GM13977 (cell line): ENCODE measurements around the gene PDZRN4.

ENCODE experiments used
- DNase-seq: peaks from one replicate; pipeline ENCODE4 v3.0.0; 2012; ENCODE audit warnings: low spot score
- CTCF ChIP-seq: IDR thresholded peaks from 2 replicates; pipeline ENCODE4 v1.5.1; 2012; ENCODE audit warnings: mild to moderate bottlenecking, control low read depth; ENCODE audit not compliant: insufficient read depth; ENCODE audit errors: extremely low read depth, missing control alignments
- in situ Hi-C: fragments of 300-500 bp; cut with MboI; formaldehyde crosslinking; loops from one replicate; pipeline ENCODE4 v1.12.0; 2022; ENCODE audit warnings: low sequenced_read_pairs, low pct_unique_long_range_greater_than_20kb, mixed read lengths, inconsistent platforms; ENCODE audit not compliant: unreplicated experiment

Gene PDZRN4

DNA sequence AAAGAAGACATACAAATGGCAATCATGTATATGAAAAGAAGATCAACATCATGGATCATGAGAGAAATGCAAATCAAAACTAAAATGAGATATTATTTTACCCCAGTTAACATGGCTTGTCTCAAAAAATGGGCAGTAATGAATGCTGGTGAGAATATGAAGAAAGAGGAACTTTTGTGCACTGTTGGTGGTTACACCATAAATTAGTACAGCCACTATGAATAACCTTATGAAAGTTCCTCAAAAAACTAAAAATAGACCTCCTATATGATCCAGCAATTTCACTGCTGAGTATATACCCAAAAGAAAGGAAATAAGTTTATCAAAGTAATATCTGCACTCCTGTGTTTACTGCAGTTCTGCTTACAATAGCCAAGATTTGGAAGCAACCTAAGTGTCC lies 151.7 kb downstream of the PDZRN4 start:
- DNase-seq: no peak
- in situ Hi-C loops: no loop called here
- no peak for TF ChIP-seq CTCF

GRCh38 chr12:41344776-41345470 lies 156.8 kb downstream of the PDZRN4 start:
- no peak for DNase-seq
- in situ Hi-C loops: no loop called here
- TF ChIP-seq CTCF: no peak

- DNase-seq: no peak
- TF ChIP-seq CTCF: no peak
- in situ Hi-C loops: no loop called here
Observed at GRCh38 chr12:41348198-41348597, 160.1 kb downstream of the PDZRN4 start.

DNA sequence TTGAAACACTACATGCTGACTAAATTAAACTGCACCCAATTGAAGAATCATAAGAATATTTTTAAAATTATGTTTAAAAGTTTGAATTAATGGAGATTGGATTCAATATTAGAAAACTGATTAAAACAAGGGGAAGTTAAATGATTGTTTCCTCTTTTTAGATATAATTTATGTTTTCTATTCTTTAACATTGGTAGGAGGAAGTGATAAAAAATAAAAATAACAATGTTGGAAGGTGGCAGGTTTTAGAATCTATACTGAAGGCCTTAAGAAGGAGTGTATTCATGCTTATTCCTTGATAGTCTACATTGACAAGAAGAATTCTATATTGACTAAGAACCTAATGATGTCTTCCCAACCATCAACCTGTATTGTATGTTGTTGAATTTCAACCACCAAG lies 168.1 kb downstream of the PDZRN4 start:
- no peak for TF ChIP-seq CTCF
- in situ Hi-C loops: no loop called here
- no peak for DNase-seq

- in situ Hi-C loops: no loop called here
- TF ChIP-seq CTCF: no peak
- no peak for DNase-seq
Observed at GRCh38 chr12:41361738-41362137, 173.6 kb downstream of the PDZRN4 start.

DNA sequence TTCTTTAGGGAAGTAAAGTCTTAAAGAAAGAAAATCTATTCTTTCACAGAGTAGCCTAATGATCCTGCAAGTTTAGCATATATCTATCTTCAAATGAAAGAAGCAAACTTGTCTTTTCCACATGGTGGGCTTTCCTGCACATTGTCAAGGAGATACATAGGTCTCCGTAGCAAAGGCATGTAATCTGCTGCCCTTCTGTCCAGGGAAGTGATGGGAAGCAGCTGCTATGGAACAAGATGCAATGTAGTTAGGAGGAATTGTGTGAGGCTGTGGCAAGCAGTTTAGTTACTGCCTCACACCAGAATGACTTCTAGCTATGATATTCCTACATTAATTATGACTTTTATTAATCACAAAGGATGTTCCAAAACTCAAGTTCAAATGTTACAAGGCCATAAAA lies 174.4 kb downstream of the PDZRN4 start:
- in situ Hi-C loops: no loop called here
- no peak for TF ChIP-seq CTCF
- no peak for DNase-seq
